ENCODE results near the gene MGAT5B. TPM values are rescaled to one million over a fixed set of nuclear protein-coding genes. Genes with fewer than 3 reads are reported as not detected.

The MGAT5B gene
- total and polyA plus RNA-seq, 10 of the 15 experiments (the other 5 are each of a cell fraction or from before 2014, with no cell fraction given), result 0.13 TPM; not detected in 9

- TF ChIP-seq ZBTB11 (CRISPR knock-in tag; IDR thresholded peaks at IDR 0.05) (no peak), GABPA (IDR thresholded peaks at IDR 0.05; ENCODE audit: low read depth) (no peak), ZNF384 (IDR thresholded peaks at IDR 0.05; ENCODE audit: borderline replicate concordance, low read depth, low read length) (no peak), ZNF217 (IDR thresholded peaks at IDR 0.05) (no peak), HDAC2 (IDR thresholded peaks at IDR 0.05) (no peak)
Observed at GRCh38 chr17:76995387-76996105, 127.3 kb downstream of the MGAT5B start (continued).

GRCh38 chr17:76996741-76997694 lies 128.8 kb downstream of the MGAT5B start:
- 59% methylated on average over 16 of the region's 16 CpGs for WGBS (ENCODE audit: insufficient coverage, insufficient replicate concordance, low lambda C conversion rate, missing lambda C conversion rate)
- Histone ChIP-seq H3K4me3 (no peak overlapping the region; the same call in 1 of the 2 replicates), H4K20me1 (ENCODE audit: control insufficient read depth, insufficient read depth) (no peaks in the 10 kb centered on the region), H3K4me1 (ENCODE audit: control insufficient read depth, insufficient read depth, low read length) (peaks cover 22% of the 10 kb centered on the region), H3K27ac (ENCODE audit: control insufficient read depth, insufficient read depth) (no peak overlapping the region), H3K9ac (ENCODE audit: control insufficient read depth, insufficient read depth, low read length) (no peak overlapping the region), H3K4me2 (ENCODE audit: control insufficient read depth, insufficient read depth) (no peak overlapping the region), H3K79me2 (ENCODE audit: control insufficient read depth, insufficient read depth, low read length) (no peaks in the 10 kb centered on the region), H2AFZ (ENCODE audit: control insufficient read depth, low read depth, low read length) (no peak overlapping the region), H3K9me3 (replicated peaks; ENCODE audit: control insufficient read depth, insufficient read depth, low read length) (no peaks in the 10 kb centered on the region), H3K27me3 (replicated peaks in 1 of 2; ENCODE audit: control insufficient read depth in 2 of 2, insufficient read depth in 2 of 2, low read length in 1 of 2) (no peaks in the 10 kb centered on the region), H3K36me3 (ENCODE audit: control insufficient read depth in 2 of 2, insufficient read depth in 2 of 2, low read length in 1 of 2) (no peaks in the 10 kb centered on the region)
- ChIA-PET SMC1A (ENCODE audit: uncharacterized antibody, unreplicated experiment) (interaction anchor here (1.0 kb wide), 1 partner anchor 14 kb away, joined by 4 read pairs; no protein-coding TSS in a partner anchor), CTCF (no interaction called here), POLR2A (no interaction called here), RAD21 (ENCODE audit: unreplicated experiment) (no interaction called here)
- FAIRE-seq (no peak), DNase-seq (ENCODE audit: low read depth, low spot score) (no peak), ATAC-seq (no peak)
- intact Hi-C loops (cut with micrococcal nuclease; ENCODE audit: unreplicated experiment) (no loop called here), in situ Hi-C loops (cut with MboI) (no loop called here)
- no TSS peak for BruUV-seq (replicated peaks)
- TF ChIP-seq HSF1 (IDR thresholded peaks at IDR 0.05; ENCODE audit: low read depth, low read length) (no peak), FOS (IDR thresholded peaks at IDR 0.05; ENCODE audit: borderline replicate concordance, extremely low read depth, insufficient read length) (no peak), MEF2B (IDR thresholded peaks at IDR 0.05; ENCODE audit: partially characterized antibody, poor library complexity, severe bottlenecking) (no peak), RCOR1 (conservative IDR thresholded peaks at IDR 0.05; ENCODE audit: low read depth, low read length) (no peak), DPF2 (IDR thresholded peaks at IDR 0.05) (no peak)
